Measurements from ENCODE around the gene ASB1.

DNA sequence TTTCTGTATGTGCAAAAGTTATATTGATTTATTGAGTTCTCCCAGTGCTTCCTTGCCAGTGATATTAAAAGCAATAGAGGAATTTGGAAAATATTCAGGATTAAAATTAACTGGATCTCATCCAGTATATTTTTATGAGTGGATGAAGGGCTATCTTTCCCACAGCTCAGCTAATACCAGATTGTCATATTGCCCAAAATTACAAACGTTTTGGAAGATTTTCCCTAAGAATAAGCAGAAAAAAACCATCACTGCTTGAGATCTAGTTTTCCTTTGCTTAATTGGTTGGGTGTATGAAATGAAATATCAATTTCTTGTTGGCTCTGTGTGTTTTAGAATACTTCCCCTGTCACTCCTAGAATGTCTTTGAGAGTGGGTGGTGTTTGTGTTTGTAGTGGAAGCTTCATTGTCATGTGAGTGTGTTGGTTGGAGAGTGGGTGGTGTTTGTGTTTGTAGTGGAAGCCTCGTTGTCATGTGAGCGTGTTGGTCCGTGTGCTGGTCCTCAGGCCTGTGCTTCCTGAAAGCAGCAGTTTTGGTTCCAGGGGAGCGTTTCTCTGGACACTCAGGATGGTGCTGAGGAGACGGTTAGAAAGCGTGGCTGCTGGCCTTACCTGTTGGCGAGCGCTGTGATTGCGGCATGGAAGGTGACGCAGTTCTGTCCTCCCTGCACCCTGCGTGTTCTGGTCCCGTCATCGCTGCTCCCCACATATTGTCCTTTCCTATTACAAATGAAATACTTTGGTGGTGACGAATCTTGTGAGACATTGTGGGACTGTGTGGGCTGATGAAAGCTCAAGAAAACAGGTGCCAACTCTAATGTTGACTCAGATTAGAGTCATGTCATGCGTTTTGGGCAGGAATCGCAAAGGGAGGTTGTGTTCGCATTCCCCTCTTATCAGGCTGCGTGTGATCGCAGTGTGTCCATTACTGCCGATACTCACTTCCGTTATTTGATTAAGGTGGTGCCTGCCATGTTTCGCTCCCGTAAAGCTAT is 12.4 kb downstream of the ASB1 start:
- TF ChIP-seq, protein P1, sequence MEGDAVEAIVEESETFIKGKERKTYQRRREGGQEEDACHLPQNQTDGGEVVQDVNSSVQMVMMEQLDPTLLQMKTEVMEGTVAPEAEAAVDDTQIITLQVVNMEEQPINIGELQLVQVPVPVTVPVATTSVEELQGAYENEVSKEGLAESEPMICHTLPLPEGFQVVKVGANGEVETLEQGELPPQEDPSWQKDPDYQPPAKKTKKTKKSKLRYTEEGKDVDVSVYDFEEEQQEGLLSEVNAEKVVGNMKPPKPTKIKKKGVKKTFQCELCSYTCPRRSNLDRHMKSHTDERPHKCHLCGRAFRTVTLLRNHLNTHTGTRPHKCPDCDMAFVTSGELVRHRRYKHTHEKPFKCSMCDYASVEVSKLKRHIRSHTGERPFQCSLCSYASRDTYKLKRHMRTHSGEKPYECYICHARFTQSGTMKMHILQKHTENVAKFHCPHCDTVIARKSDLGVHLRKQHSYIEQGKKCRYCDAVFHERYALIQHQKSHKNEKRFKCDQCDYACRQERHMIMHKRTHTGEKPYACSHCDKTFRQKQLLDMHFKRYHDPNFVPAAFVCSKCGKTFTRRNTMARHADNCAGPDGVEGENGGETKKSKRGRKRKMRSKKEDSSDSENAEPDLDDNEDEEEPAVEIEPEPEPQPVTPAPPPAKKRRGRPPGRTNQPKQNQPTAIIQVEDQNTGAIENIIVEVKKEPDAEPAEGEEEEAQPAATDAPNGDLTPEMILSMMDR (IDR thresholded peaks at IDR 0.05; ENCODE audit: low read length): no peak
- no peak for TF ChIP-seq EZH2 (IDR thresholded peaks at IDR 0.05; ENCODE audit: borderline replicate concordance, low read length)

Measured in OCI-LY1 (cell line).